GM18867 (cell line): Measurements from ENCODE around the gene TMUB1.

Source experiments
- ATAC-seq: cut with Tn5 transposase; IDR thresholded peaks from one replicate; pipeline ENCODE4 v1.9.1; 2021; ENCODE audit warnings: mild to moderate bottlenecking, moderate library complexity; ENCODE audit not compliant: unreplicated experiment

TMUB1 gene

GRCh38 chr7:151035026-151035717 lies 48.1 kb downstream of the TMUB1 start:
- ATAC-seq, result no peak

- no peak for ATAC-seq
Measured at GRCh38 chr7:151034312-151035025, 48.8 kb downstream of the TMUB1 start.

- ATAC-seq, result no peak
Measured at GRCh38 chr7:151033864-151034249, 49.4 kb downstream of the TMUB1 start.

GRCh38 chr7:151032936-151033863 lies 50.1 kb downstream of the TMUB1 start:
- ATAC-seq, result no peak
